NCI-H2196 (cell line): ENCODE measurements around the gene JAG2.

ENCODE experiments used
- DNase-seq: peaks from one replicate; lab custom pipeline; 2025; ENCODE audit not compliant: unreplicated experiment; lab: John Stamatoyannopoulos, UW

JAG2 gene

DNA sequence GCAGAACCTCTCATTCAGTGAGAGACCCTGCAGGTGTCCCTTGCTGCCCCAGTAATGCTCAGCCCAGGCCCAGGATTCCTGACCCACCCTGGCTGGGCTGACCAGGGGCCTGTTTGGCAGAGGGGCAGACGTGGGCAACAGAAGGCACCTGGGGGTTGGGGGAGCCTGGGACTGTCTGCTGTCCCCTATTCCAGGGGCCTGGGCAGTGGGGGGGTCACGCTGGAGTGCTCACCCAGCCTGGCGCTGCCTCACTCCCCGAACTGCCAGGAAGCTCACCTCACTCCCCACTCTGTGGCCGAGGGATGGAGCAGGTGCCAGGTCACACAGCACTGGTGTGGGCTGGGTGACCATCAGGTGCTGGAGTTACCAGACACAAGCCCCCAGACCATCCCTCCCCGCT, 35.1 kb upstream of the JAG2 start:
- no peak for DNase-seq

DNA sequence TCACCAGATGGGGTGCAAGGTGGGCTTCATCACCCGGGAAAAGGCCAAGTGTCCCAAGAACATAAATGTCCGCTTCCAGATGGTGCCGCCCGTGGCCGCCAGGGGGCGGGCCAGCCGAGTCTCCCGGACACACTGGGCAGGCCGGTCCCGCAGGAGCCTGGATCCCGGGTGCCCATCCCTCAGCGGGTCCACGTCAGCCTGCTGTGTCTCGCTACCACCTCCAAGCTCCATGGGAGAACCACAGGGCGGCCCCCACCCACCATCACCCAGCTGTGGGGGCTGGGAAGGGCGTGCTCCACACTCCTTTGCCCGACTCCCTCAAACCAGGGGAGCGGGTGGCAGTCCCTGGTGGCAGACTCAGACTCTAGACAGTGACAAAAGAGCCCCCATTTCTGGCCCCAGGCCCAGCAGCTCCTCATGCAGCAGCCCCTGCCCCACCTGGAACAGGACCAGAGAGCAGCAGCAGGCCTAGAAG, 34.5 kb upstream of the JAG2 start:
- peak; percentile 52 for DNase-seq

DNA sequence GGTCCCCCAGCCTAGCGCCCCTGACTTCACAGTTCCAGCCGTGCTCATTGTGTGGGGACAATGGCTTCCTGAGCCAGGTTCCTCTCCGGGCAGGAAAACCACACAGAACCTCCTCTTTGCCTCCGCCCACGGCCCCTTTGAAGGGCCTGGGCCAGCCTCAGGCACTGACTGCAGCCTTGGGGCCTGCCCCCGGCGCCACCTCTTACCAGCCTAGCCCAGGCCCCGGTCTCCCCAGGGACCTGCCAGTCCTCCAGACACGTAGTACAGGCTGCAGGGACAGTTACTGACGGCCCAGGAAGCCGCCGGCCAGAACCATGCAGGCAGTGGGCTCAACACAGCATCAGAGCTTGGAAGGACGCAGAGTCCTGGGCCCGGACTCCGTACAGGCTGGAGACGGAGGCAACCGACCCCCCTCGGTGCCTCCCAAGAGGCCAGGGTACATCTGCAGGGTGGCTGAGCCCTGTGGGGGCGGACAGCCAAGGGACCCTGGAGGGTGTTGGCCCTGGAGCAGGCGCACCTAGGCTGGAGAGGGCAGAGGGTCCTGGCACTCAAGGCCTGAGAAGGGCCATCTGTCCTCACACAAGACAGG, 33.4 kb upstream of the JAG2 start:
- no peak for DNase-seq

DNA sequence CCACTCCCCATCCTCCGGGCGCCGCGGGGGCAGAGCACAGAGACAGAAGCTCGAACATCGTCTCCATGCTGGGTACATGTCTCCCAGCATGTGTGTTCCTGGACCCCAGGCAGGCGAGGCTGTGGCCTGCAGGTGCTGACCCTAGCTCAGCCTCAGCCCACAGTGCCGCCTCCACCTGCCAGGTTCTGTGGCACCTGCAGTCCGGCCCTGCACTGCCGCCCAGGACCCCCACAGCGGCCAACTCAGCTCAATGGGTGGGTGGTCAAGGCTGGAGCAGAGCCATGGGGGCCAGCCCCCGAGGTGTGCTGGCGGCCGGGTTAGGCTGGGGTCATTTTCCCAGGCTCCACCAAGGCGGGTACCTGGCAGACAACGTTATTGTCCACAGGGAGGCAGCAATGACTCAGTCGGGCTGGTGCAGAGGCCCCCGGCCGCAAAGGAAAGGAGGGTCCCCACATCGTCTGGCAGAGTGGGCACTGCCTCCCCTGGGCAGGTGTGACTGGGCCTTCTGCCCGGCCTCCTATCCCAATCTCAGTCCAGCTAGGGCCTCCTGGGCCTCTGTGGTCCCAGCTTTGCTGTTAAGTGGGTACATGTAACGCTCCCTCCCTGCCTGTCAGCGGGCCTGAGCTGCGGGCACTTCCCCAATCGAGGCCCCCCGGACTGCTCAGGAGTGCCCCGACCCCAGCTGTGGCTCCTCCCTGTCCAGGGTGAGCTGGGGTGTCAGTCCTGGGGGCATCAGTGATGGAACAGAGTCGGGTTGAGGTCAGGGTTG, 32.8 kb upstream of the JAG2 start:
- DNase-seq = no peak

DNA sequence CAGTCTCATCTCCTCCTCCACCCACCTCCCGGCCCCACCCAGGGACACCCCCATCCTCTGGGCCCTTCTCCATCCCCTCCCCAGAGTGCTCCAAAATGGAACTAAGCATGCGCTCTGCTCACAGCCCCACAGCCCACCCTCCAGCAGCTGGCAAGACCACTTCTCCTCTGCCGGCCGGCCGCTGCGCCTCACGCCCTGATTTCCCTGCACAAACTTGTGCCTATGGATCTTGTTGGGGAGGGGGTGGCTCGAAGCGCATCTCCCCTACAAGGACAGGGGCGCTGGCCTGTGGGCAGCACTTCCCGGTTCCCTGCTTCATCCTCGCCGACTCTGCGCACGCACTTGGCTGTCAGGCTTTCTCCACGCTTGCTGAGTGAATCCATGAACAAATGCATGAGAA, 32.1 kb upstream of the JAG2 start:
- no peak for DNase-seq

DNA sequence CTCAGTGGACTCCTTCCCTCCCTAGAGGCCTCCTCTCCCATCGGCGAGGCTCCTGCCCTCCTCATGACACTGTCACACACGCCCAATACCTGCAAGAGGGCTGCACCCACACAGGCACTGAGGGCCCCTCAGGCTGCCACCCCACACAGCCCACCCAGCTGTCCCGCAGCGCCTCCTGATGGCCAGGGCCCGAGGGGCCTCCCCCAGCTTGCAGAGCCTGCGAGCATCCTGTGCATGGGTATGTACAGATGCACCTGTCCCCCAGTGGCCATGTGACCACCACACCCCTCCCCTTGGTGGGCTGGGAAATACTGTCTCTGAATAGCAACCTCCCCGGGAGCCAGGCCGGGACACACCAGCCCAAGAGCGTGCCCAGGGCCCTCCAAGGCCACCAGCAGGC, 31.5 kb upstream of the JAG2 start:
- no peak for DNase-seq

DNA sequence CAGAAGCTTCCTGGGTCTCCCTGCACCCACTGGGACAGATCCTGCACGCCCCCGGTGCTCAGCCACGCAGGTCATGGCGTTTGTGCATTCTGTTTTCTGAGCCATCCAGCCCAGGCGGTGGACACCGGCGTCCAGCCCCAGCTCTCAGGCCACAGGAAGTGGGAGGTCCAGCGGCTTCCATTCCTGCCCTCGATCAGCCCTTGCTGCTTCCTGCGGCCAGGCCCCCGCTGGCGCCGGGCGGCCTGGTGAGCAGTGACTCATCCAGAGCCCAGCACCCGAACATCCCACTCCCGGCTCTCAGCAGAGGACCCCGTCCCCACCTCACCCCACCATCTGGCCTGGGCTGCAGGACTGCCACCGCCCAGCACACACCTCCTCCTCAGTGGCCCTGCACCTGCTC, 30.5 kb upstream of the JAG2 start:
- no peak for DNase-seq

DNA sequence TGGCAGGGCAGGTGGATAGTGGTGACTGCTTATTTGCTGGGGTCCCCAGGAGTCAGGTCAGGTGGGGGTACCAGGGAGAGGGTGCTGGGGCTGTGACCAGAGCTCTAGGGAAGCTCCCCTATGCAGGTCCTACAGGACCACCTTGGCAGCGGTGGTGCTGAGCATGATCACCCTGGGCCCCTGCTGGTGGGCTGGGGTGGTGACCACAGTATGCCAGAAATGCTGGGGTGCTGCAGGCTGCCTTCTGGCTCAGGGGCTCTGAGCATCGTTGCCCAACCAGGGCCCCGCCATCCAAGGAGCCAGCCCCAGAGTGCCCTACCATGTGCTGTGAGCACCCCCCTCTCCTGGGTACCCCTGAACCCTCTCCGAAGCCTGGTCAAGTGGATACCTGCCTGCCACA, 30.0 kb upstream of the JAG2 start:
- no peak for DNase-seq

DNA sequence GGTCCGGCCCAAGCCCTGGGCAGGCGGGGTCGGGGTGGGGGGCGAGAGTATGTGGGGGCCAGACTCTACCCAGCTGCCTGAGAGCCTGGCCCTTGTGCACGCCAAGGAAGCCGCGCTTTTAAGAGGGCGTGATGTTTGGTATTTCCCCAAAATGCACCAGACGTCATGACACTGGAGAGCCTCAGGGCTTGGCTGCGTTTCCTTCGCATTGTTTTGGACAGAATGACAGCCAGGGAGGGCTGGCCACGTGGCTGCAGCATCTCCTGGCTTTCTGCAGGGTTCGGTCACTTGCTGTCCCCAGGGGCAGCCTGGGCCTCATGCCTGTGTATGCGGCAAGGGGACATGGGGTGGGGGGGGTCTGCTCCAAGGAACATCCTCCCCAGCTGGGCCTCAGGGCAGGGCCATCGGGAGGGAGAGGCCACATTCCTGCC, 28.6 kb upstream of the JAG2 start:
- DNase-seq = no peak

DNA sequence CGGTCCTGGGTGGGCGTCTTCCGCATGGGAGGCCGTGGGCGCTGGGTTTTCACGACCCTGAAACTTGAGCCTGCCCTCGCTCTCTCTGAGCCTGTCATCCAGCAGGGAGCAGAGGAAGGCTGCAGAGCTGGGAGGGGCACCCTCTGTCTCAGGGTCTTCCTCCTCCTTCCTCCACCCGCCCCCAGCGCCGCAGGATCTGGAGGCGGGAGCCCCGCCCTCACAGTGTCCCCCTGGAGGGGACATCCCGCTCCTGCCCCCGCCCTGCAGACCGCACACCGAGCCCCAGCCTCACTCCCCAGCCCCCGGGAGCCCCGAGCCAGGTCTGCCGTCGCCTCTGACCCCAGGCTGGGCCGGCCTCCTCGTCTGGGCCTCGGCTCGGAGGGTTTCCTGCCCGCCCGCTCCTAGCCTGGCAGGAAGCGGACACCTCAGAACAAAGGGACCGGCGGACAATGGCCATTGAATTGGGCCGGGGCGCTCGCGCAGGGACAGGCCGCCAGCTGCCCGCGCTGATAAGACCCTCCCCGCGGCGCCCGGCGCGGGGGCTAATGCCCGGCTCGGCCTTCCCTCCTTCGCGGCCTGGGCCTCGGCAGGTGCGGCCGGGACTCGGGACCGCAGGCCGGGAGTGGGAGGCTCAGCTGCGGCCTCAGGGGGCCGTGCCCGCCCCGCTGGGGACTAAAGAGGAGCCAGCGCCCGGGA, 27.8 kb upstream of the JAG2 start:
- no peak for DNase-seq

DNA sequence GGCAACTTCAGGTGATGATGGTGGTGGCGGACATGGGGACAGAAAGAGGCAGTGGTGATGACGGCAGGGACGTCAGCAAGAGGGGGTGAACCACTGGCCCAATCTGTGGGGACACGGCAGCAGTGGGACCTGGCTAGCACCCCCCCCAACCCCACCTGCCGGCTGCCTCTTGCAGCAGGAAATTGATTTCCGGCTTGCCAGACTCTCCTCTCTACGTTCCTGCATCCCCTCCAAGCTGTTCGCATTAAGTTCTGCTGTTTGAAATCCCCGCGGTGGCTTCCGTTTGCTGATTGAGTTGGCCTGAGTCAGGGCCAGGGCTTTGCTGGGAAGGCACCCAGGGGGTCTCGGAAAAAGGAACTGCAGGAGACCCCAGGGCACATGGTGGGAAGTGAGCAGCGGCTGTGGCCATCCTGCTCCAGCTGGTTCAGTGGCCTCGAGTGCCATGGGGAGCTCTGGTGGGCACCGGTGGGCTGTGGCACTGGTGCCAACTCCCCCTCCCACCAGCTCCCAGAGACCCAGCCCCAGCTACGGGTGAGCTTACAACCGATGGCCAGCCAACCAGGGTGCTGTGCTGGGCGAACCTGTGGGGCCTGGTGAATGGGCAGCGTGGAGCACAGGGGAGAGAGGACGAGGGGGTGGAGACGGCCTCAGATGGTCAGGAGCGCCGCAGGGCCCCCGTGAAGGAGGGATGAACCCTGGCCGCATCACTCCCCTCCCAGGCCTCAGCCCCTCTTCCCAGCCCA, 27.1 kb upstream of the JAG2 start:
- no peak for DNase-seq

DNA sequence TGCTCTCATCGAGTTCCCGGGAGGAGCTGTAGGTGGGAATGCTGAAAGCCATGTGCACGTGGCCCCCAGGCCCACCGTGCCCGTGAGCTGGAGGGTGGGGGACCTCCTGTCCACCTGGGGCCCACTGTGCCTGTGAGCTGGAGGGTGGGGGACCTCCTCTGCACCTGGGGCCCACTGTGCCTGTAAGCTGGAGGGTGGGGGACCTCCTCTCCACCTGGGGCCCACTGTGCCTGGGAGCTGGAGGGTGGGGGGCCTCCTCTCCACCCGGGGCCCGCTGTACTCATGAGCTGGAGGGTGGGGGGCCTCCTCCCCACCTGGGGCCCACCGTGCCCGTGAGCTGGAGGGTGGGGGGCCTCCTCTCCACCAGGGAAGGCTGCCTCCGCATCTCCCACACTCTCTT, 26.5 kb upstream of the JAG2 start:
- no peak for DNase-seq

DNA sequence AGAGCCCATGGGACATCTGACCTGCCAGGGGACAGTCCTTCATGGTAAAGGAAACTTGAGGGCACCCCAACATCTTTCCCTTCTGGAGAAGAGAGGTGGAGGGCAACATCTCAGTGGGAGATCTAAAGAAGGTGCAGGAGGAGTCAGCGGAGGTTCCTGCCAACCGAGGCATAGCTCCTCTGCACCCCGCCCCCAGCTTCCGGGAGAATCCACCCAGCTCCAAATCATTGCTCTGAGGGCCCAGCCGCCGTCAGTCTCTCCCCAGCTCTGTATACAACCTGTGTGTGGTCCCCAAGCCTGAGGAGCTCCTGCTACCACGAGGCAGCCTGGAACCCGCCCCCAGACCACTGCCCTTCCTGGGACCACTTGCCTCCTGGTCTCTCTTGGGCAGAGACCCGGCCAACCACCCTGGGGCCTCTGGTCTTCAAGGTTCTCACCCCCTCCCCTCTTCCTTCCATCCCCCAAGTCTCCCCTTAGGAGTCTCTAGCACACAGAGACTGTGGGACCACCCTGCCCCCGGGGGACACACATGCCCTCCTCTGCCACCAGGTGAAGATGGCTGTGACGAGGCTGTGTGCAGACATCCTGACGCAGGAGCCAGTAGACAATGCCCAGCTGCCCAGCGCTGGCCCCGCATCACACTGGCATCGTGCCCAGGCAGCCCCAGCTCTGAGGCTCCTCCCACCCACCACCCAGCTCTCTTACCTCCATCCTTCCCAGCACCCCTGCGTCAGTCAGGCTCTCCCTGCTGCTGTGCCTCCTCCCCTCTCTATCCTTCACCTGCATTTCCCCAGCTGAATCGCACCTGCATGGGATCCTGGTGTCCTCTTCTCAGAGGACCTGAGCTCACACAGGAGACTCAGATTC, 25.6 kb upstream of the JAG2 start:
- peak; percentile 75 for DNase-seq

DNA sequence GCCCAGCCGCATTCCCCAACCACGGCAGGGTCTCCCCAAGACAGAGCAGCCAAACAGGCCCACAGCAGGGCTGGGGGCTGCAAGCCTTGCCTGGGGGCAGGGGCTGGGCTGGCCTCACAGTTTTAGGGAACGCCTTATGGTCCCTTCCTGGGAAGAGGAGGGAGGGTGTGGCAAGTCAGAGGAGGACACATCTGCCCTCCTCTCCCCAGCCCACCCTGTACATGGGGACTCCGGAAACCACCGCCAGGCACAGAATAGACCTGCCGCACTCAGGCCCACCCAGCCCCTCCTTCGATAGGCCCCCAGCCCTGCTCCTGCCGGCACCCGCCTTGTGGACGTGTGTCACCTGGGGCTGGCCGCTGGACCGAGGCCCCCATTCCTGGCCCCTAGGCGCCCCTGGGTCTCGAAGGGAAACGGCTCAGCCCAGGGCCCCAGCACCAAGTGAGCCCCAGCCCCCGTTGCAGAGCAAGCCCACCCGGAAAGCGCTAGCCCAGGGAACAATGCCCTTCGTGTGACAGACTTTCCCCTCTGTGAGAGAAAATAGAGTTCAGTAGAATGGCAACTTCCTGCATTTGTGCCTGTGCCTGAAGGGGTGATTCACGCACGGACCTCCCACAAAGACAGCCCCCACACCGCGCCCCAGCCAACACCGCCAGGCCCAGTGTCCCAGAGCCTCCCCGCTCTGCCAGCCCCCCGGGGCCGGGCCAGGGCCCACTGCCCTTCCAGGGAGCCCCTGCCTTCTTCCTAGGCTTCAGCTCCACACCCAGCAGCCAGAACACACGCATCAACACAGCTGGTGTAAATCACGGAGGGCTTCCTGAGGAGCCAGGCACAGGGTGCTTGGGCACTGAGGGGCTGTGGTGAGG, 24.5 kb upstream of the JAG2 start:
- no peak for DNase-seq

DNA sequence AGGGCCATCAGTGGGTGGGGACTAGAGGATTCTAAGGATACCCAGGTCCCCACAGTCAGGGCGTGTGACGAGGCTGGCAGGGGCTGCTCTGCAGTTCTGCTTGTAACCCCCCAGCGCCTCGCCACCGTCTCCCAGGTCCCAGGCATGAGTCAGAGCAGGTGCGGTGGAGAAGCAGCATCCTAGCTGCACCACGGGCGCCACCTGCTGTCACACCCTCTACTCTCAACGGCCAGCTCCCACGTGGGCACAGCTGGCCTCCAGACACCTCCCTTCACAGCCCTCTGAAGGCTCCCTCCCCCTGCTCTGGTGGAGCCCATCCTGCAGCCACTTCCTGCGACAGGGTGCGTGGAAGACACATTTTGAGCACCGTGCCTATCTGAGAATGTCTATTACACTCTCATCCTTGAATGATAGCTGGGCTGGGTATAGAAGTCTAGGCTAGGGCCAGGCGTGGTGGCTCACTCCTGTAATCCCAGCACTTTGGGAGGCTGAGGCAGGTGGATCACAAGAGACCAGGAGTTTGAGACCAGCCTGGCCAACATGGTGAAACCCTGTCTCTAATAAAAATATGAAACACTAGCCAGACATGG, 19.5 kb upstream of the JAG2 start:
- no peak for DNase-seq

DNA sequence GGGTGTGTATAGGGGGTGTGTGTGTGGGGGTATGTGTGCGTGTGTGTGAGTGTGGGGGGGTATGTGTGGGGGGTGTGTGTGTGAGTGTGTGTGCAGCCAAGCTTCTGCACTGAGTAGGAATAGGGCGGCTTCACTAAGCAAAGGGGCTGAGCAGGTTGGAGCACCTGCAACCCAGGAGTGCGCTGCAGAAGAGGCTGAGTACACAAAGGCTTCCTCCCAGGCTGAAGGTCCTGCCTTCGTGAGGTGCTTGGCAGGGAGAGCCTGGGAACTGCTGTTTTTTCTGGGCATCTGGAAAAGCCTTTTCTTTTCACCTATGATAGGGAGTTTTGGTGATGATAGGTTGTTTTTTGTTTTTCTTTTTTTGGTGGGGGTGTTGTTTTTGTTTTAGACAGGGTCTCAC, 18.5 kb upstream of the JAG2 start:
- DNase-seq = peak; percentile 31

DNA sequence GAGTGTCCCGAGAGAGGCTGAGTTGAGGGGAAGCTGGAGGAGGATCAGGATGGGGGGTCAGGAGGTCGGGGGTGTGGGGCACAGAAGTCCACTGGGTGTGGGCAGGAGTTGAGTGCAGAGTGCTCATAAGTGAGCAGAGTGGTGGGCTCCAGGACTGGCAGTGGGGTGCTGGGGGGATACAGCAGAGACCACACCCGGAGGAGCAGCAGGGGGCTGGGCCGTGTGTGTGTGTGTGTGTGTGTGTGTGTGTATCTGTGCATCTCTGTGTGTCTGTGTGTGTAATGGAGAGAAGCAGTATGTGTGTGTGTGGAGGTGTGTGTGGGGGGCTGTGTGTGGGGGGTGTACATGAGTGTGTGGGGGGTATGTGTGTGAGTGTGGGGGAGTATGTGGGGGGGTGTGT, 17.4 kb upstream of the JAG2 start:
- no peak for DNase-seq

DNA sequence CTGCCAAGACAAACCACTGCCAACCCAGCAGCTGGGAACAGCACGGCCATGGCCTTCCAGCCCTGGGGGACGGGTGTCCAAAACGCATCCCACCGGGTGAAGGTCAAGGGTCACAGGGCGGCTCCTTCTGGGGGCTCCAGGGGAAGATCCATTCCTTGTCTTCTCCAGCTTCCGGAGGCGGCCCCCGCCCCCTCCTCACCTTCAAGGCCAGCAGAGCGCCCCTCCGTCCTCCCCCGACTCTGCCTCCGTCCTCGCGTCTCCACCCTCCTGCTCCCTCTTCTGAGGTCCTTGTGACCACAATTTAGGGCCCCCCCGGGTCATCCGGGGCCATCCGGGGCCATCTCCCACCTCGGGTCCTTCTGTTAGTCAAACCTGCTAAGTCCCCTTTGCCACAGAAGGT, 16.4 kb upstream of the JAG2 start:
- DNase-seq = no peak

DNA sequence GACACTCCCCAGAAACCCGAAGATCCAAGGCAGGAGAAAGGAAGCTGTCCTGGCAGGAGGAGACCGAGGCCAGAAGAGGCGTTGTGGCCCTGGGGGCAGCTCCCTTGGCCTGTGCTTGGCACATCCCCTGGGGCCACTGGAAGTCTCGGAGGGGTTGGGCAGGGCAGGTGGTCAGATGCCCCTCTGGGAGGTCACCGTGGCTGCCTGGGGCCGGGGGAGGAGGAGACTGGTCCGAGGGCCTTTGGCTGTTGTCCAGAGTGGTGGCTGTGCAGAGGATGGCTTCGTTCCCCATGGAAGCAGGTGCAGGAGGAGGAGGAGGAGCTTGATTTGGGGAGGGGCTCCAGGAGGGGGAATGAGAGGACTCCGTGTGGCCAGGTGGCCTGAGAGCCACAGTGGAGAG, 15.9 kb upstream of the JAG2 start:
- peak; percentile 48 for DNase-seq
